H1 (cell line): ENCODE measurements around the gene ZC3HAV1. TPM values are rescaled to one million over a fixed set of nuclear protein-coding genes. Genes with fewer than 3 reads are reported as not detected.

ENCODE experiments used
- CTCF ChIA-PET: fragments of 300-600 bp; sonication (Branson Sonifier 250); formaldehyde crosslinking; loops from one replicate; lab custom pipeline; 2021; ENCODE audit not compliant: partially characterized antibody; lab: Charles Lee
- POLR2A ChIA-PET: fragments of 300-600 bp; sonication (Branson Sonifier 250); formaldehyde crosslinking; loops from one replicate; lab custom pipeline; 2021; ENCODE audit warnings: inconsistent platforms; ENCODE audit not compliant: partially characterized antibody; lab: Charles Lee
- DNase-seq, 2 experiments: peaks; one replicate each; pipeline versions ENCODE4 v3.0.0 to v3.0.0-alpha.2; 2010 to 2022; ENCODE audit warnings: low spot score in 2 of 2, low read depth in 1 of 2, mixed read lengths in 1 of 2
- FAIRE-seq: peaks from 2 replicates; lab custom pipeline; 2011; peaks lifted over from hg19 to GRCh38; lab: Jason Lieb, UNC
- H2AFZ ChIP-seq: 2 replicates; pipeline ENCODE4 v1.8.1; 2012; ENCODE audit warnings: low read length, inconsistent platforms
- H2AK5ac ChIP-seq: 2 replicates; pipeline ENCODE4 v1.6.1; 2013; ENCODE audit warnings: low read depth, low read length
- H2BK120ac ChIP-seq: replicated peaks from 2 replicates; pipeline ENCODE3; 2013; ENCODE audit warnings: low read depth, low read length, inconsistent platforms
- H2BK12ac ChIP-seq: 2 replicates; pipeline ENCODE4 v1.6.1; 2013; ENCODE audit warnings: low read depth, low read length
- H2BK15ac ChIP-seq: 2 replicates; pipeline ENCODE4 v1.6.1; 2013; ENCODE audit warnings: low read length
- H2BK20ac ChIP-seq: 2 replicates; pipeline ENCODE4 v1.6.1; 2013; ENCODE audit warnings: low read length
- H2BK5ac ChIP-seq: 2 replicates; pipeline ENCODE4 v1.6.1; 2013; ENCODE audit warnings: low read depth, low read length
- H3K14ac ChIP-seq: 2 replicates; pipeline ENCODE4 v1.6.1; 2013; ENCODE audit warnings: inconsistent platforms; ENCODE audit not compliant: insufficient read length
- H3K18ac ChIP-seq: 2 replicates; pipeline ENCODE4 v1.6.1; 2013; ENCODE audit warnings: low read length; ENCODE audit errors: extremely low read depth
- H3K23ac ChIP-seq: 2 replicates; pipeline ENCODE4 v1.6.1; 2013; ENCODE audit warnings: inconsistent platforms; ENCODE audit not compliant: insufficient read length
- H3K23me2 ChIP-seq: 2 replicates; pipeline ENCODE4 v1.6.1; 2013; ENCODE audit warnings: low read depth, low read length
- H3K27ac ChIP-seq: 2 replicates; pipeline ENCODE4 v1.6.1; 2011; ENCODE audit warnings: low read depth, low read length, inconsistent platforms
- H3K27me3 ChIP-seq, 4 experiments: replicated peaks in 1 of 4; 1 replicate in 1 of 4; 2 replicates in 3 of 4; pipeline versions ENCODE4 v1.6.1 to v1.8.1; 2011 to 2013; ENCODE audit warnings: low read length in 3 of 4, mild to moderate bottlenecking in 3 of 4, inconsistent platforms in 2 of 4, mixed read lengths in 2 of 4, moderate library complexity in 1 of 4; ENCODE audit not compliant: control insufficient read depth in 3 of 4, insufficient read depth in 3 of 4; ENCODE audit errors: extremely low read depth in 1 of 4
- H3K36me3 ChIP-seq, 4 experiments: 2 replicates each; pipeline versions ENCODE4 v1.6.1 to v1.8.1; 2011 to 2013; ENCODE audit warnings: mild to moderate bottlenecking in 4 of 4, low read length in 3 of 4, moderate library complexity in 2 of 4, control low read depth in 1 of 4, inconsistent platforms in 1 of 4; ENCODE audit not compliant: insufficient read depth in 4 of 4, control insufficient read depth in 2 of 4
- H3K4ac ChIP-seq: replicated peaks from 2 replicates; pipeline ENCODE3; 2013; ENCODE audit warnings: low read length, low read depth, mixed read lengths, inconsistent platforms; ENCODE audit not compliant: insufficient read length
- H3K4me1 ChIP-seq, 4 experiments: replicated peaks in 1 of 4; 1 replicate in 1 of 4; 2 replicates in 3 of 4; pipeline versions ENCODE4 v1.6.1 to v1.8.1; 2011 to 2013; ENCODE audit warnings: low read length in 3 of 4, inconsistent platforms in 2 of 4, mixed read lengths in 1 of 4; ENCODE audit not compliant: insufficient read depth in 4 of 4, control insufficient read depth in 3 of 4
- H3K4me2 ChIP-seq, 2 experiments: 2 replicates each; pipeline versions ENCODE4 v1.6.1 to v1.8.1; 2011 to 2013; ENCODE audit warnings: low read depth in 2 of 2, low read length in 2 of 2, control low read depth in 1 of 2, inconsistent platforms in 1 of 2, mild to moderate bottlenecking in 1 of 2; ENCODE audit not compliant: insufficient read depth in 1 of 2
- H3K4me3 ChIP-seq, 4 experiments: fragments of 200-600, 300-600 bp in 1 of 4; sonication (generic), shearing (Covaris generic), sonication (Bioruptor Twin) in 1 of 4; 2 replicates each; pipeline versions ENCODE4 v1.5.1 to v1.8.1; 2011 to 2016; ENCODE audit warnings: low read length in 4 of 4, low read depth in 3 of 4, control low read depth in 2 of 4, inconsistent platforms in 2 of 4, mild to moderate bottlenecking in 2 of 4, mixed read lengths in 1 of 4, moderate library complexity in 1 of 4; ENCODE audit not compliant: insufficient read depth in 2 of 4; ENCODE audit errors: extremely low read depth in 1 of 4
- H3K56ac ChIP-seq: replicated peaks from 2 replicates; pipeline ENCODE3; 2013; ENCODE audit warnings: low read depth, mild to moderate bottlenecking, mixed read lengths, low read length, inconsistent platforms; ENCODE audit not compliant: insufficient read length
- H3K79me1 ChIP-seq: 2 replicates; pipeline ENCODE4 v1.6.1; 2013; ENCODE audit warnings: low read depth, low read length, control low read depth
- H3K79me2 ChIP-seq, 2 experiments: 2 replicates each; pipeline versions ENCODE4 v1.6.1 to v1.8.1; 2012 to 2013; ENCODE audit warnings: low read length in 2 of 2, mild to moderate bottlenecking in 2 of 2, inconsistent platforms in 1 of 2; ENCODE audit not compliant: insufficient read depth in 2 of 2, control insufficient read depth in 1 of 2
- H3K9ac ChIP-seq, 4 experiments: replicated peaks in 1 of 4; 1 replicate in 1 of 4; 2 replicates in 3 of 4; pipeline versions ENCODE4 v1.6.1 to v1.8.1; 2011 to 2013; ENCODE audit warnings: low read depth in 3 of 4, low read length in 3 of 4, control low read depth in 2 of 4, mild to moderate bottlenecking in 2 of 4, moderate library complexity in 2 of 4, inconsistent platforms in 1 of 4; ENCODE audit errors: extremely low read depth in 1 of 4
- H3K9me3 ChIP-seq, 2 experiments: 2 replicates each; pipeline versions ENCODE4 v1.6.1 to v1.8.1; 2012 to 2013; ENCODE audit warnings: mild to moderate bottlenecking in 2 of 2, moderate library complexity in 2 of 2, control low read depth in 1 of 2, inconsistent platforms in 1 of 2, low read depth in 1 of 2, low read length in 1 of 2, mixed read lengths in 1 of 2; ENCODE audit not compliant: insufficient read depth in 2 of 2
- H4K20me1 ChIP-seq, 2 experiments: replicated peaks in 1 of 2; 2 replicates each; pipeline versions ENCODE3 to v1.8.1; 2011 to 2013; ENCODE audit warnings: inconsistent platforms in 2 of 2, low read length in 2 of 2, mild to moderate bottlenecking in 1 of 2; ENCODE audit not compliant: insufficient read depth in 2 of 2, control insufficient read depth in 1 of 2
- H4K5ac ChIP-seq: 2 replicates; pipeline ENCODE4 v1.6.1; 2013; ENCODE audit warnings: low read length, low read depth, mixed read lengths, inconsistent platforms; ENCODE audit not compliant: insufficient read length
- H4K8ac ChIP-seq: 2 replicates; pipeline ENCODE4 v1.8.0; 2013; ENCODE audit warnings: mild to moderate bottlenecking, moderate library complexity, low read length, inconsistent platforms; ENCODE audit not compliant: insufficient read depth; ENCODE audit errors: extremely low read depth
- H4K91ac ChIP-seq: replicated peaks from 2 replicates; pipeline ENCODE3; 2013; ENCODE audit warnings: low read length, mixed read lengths, inconsistent platforms; ENCODE audit not compliant: insufficient read length
- EP300 ChIP-seq, 2 experiments: IDR thresholded peaks; 1 replicate in 1 of 2; 2 replicates in 1 of 2; pipeline ENCODE4 v1.6.1; 2011 to 2012; ENCODE audit warnings: low read depth in 2 of 2, low read length in 2 of 2, mild to moderate bottlenecking in 2 of 2, borderline replicate concordance in 1 of 2, inconsistent platforms in 1 of 2, moderate library complexity in 1 of 2
- EZH2 ChIP-seq: fragments of 200-600 bp; sonication (generic); IDR thresholded peaks from 2 replicates; pipeline ENCODE4 v1.7.1; 2012; ENCODE audit warnings: low read depth, mild to moderate bottlenecking, moderate library complexity, low read length, inconsistent platforms; ENCODE audit not compliant: severe bottlenecking
- SRF ChIP-seq: IDR thresholded peaks from 2 replicates; pipeline ENCODE4 v1.6.1; 2011; ENCODE audit warnings: mild to moderate bottlenecking, low read depth, low read length, moderate library complexity
- WGBS, 2 experiments: shearing (Covaris generic) in 1 of 2; methylation state at CpG; one replicate each; pipeline versions ENCODE4 v1.1.6 to v1.1.7; 2013 to 2015; ENCODE audit warnings: low lambda C conversion rate in 2 of 2, mixed read lengths in 2 of 2, inconsistent platforms in 1 of 2, low coverage in 1 of 2, missing lambda C conversion rate in 1 of 2; ENCODE audit not compliant: insufficient replicate concordance in 2 of 2, insufficient coverage in 1 of 2, insufficient read length in 1 of 2; ENCODE audit errors: extremely low coverage in 1 of 2, missing lambda C conversion rate in 1 of 2; 5-methylcytosine and 5-hydroxymethylcytosine counted together
- polyA plus RNA-seq, 7 experiments: library from polyadenylated mRNA; depleted of rRNA in 3 of 7; stranded (reverse) in 5 of 7; unstranded in 2 of 7; fragments of >200 nt in 5 of 7; fragments of 200-250 nt in 2 of 7; gene quantifications; 1 replicate in 5 of 7; 2 replicates in 1 of 7; 4 replicates in 1 of 7; pipeline versions ENCODE4 v1.2.1 to v1.2.3, GENCODE V29; 2011 to 2013; ENCODE audit warnings: missing spikeins in 2 of 7, mixed read lengths in 2 of 7
- total RNA-seq: library from RNA; stranded (reverse); fragmentation: NEBNext Ultra II Directional; extraction: Animal tissue kit (Norgen Biotek cat#: 25700); gene quantifications from 2 replicates; pipeline ENCODE4 v1.2.1, GENCODE V29; 2021

Gene ZC3HAV1
- total and polyA plus RNA-seq, 2 of the 8 experiments (the other 6 are each of a cell fraction or from before 2014, with no cell fraction given) = 22.5 to 43.4 TPM

GRCh38 chr7:139054101-139054500 is 55.4 kb downstream of the ZC3HAV1 start:
- no peaks in the 10 kb centered on the region for H3K9me3 ChIP-seq
- no peak overlapping the region for H2AFZ ChIP-seq
- no peak overlapping the region for H3K4ac ChIP-seq
- no peak overlapping the region for H2BK15ac ChIP-seq
- H4K8ac ChIP-seq = no peak overlapping the region
- H4K20me1 ChIP-seq = no peaks in the 10 kb centered on the region
- no peak overlapping the region for H2BK120ac ChIP-seq
- H2BK12ac ChIP-seq = no peak overlapping the region
- no peak overlapping the region for H4K5ac ChIP-seq
- H3K56ac ChIP-seq = no peak overlapping the region
- no peak overlapping the region for H4K91ac ChIP-seq
- no peaks in the 10 kb centered on the region for H3K27me3 ChIP-seq
- H3K23ac ChIP-seq = no peak overlapping the region
- FAIRE-seq = no peak
- no peak overlapping the region for H3K18ac ChIP-seq
- H2AK5ac ChIP-seq = no peak overlapping the region
- 91% methylated on average over 2 of the region's 2 CpGs; no CpG with 5 or more reads in 1 of the 2 experiments for WGBS, 2 experiments
- H3K79me1 ChIP-seq = no peaks in the 10 kb centered on the region
- no peak overlapping the region for H2BK20ac ChIP-seq
- H3K4me3 ChIP-seq = no peak overlapping the region
- H3K4me1 ChIP-seq = no peaks in the 10 kb centered on the region
- DNase-seq = no peak
- no peak overlapping the region for H3K27ac ChIP-seq
- no peaks in the 10 kb centered on the region for H3K79me2 ChIP-seq
- no peak overlapping the region for H3K14ac ChIP-seq
- H2BK5ac ChIP-seq = no peak overlapping the region
- H3K23me2 ChIP-seq = no peaks in the 10 kb centered on the region
- CTCF ChIA-PET = interaction anchor here (0.6 to 2.6 kb wide), 3 partner anchors 21 to 168 kb away, joined by 3 to 16 read pairs (median 4); no protein-coding TSS in a partner anchor
- H3K9ac ChIP-seq = no peak overlapping the region
- POLR2A ChIA-PET = interaction anchor here (0.6 to 1.6 kb wide), 3 partner anchors 16 to 301 kb away, joined by 3 read pairs; no protein-coding TSS in a partner anchor
- H3K36me3 ChIP-seq = peaks cover 0 to 16% (median 3%) of the 10 kb centered on the region in 4 experiments; a peak in 4 of 8 replicates
- H3K4me2 ChIP-seq = no peak overlapping the region
- TF ChIP-seq SRF (no peak), EP300 (IDR thresholded peaks at IDR 0.05; ENCODE audit: borderline replicate concordance in 1 of 2, low read depth in 2 of 2, low read length in 2 of 2) (no peak), EZH2 (no peak)
